Sigmoid colon (tissue), 7 donors: ENCODE data around the gene ELOVL1. TPM values are rescaled to one million over a fixed set of nuclear protein-coding genes. Genes with fewer than 3 reads are reported as not detected.

Experiments
- DNase-seq: peaks from one replicate; pipeline ENCODE4 v3.0.0-alpha.2; 2019
- H3K27ac ChIP-seq, 4 donors: fragments of 200-600 bp; sonication (generic); one replicate each; pipeline ENCODE4 v1.5.1; 2016 to 2019; ENCODE audit warnings: mild to moderate bottlenecking in 1 of 4
- H3K27me3 ChIP-seq, 3 donors: fragments of 200-600 bp; sonication (generic); one replicate each; pipeline ENCODE4 v1.5.1; 2019; ENCODE audit warnings: mild to moderate bottlenecking in 1 of 3
- H3K36me3 ChIP-seq, 4 donors: fragments of 200-600 bp; sonication (generic); one replicate each; pipeline ENCODE4 v1.5.1; 2016 to 2019
- H3K4me1 ChIP-seq, 4 donors: fragments of 200-600 bp; sonication (generic); one replicate each; pipeline ENCODE4 v1.5.1; 2017 to 2019
- H3K4me3 ChIP-seq, 4 donors: fragments of 200-600 bp; sonication (generic); one replicate each; pipeline ENCODE4 v1.5.1; 2017 to 2019; ENCODE audit warnings: mild to moderate bottlenecking in 2 of 4, moderate library complexity in 1 of 4
- H3K9me3 ChIP-seq, 4 donors: fragments of 200-600 bp in 3 of 4; sonication (generic) in 3 of 4; one replicate each; pipeline versions ENCODE4 v1.5.1 to v1.6.1; 2013 to 2019
- EP300 ChIP-seq, 4 donors: sonication (generic); formaldehyde crosslinking; IDR thresholded peaks; one replicate each; pipeline ENCODE4 v1.6.1; 2017; ENCODE audit warnings: antibody characterized with exemption in 4 of 4
- POLR2A ChIP-seq, 2 donors: fragments of 450-650 bp; IDR thresholded peaks; one replicate each; pipeline ENCODE4 v1.6.1; 2016; ENCODE audit warnings: antibody characterized with exemption in 2 of 2, mild to moderate bottlenecking in 2 of 2, moderate library complexity in 2 of 2
- POLR2AphosphoS5 ChIP-seq, 4 donors: sonication (generic); formaldehyde crosslinking; IDR thresholded peaks; one replicate each; pipeline ENCODE4 v1.6.1; 2017; ENCODE audit warnings: antibody characterized with exemption in 4 of 4
- WGBS, 2 donors: extraction: QIAGEN DNeasy Blood & Tissue Kit; methylation state at CpG; one replicate each; pipeline ENCODE4 v1.1.7; 2013; 5-methylcytosine and 5-hydroxymethylcytosine counted together
- intact Hi-C: fragments of 100-400 bp; cut with DNase I; formaldehyde crosslinking; loops from one replicate; pipeline ENCODE4 v1.15.1; 2023
- polyA plus RNA-seq, 3 donors: library from polyadenylated mRNA; stranded (reverse); fragments of 200-250 nt; gene quantifications; one replicate each; pipeline ENCODE4 v1.2.3, GENCODE V29; 2013
- total RNA-seq, 4 donors: library from RNA; depleted of rRNA; stranded (reverse); fragments of >200 nt; gene quantifications; one replicate each; pipeline ENCODE4 v1.1.0, GENCODE V29; 2016
- TF ChIP-seq, protein P1 (sequence below), 4 experiments: fragments of 450-650 bp in 3 of 4; fragments of 200-600 bp in 1 of 4; IDR thresholded peaks; one replicate each; pipeline ENCODE4 v1.5.1; 2016 to 2019; ENCODE audit warnings: antibody characterized with exemption in 4 of 4, mild to moderate bottlenecking in 3 of 4, moderate library complexity in 2 of 4
- donor health status: healthy with polysubstance abuse.
- donor health status: Bipolar disorder and iron deficiency.
- donor health status: healthy.

The ELOVL1 gene
- total and polyA plus RNA-seq, 7 donors, result 26.8 to 155 (median 39.6) TPM

DNA sequence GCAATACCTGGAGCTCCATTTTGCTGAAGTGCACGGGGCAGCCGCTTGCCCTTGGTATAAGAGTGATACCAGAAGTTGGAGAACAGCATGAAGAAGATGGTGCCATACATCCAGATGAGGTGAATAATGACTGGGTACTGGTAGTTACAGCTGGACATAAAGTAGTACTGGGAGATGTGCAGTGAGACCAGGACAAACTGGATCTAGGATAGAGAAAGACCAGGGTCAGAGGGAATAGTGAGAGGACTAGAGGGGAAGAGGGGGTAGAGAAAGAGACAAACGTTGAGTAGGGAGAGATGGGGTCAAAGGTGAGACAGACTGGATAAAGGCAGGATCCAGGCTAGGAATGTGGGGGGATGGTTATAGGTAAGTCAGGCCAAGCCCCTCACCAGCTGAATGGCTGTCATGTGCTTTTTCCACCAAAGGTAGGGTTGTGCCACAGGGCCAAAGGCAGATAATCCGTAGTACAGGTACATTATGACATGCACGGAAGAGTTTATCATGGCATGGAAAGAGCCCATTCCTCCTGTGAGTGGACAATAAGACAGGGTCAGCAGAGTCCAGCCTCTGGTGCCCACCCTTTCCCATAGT is 3.8 kb downstream of the ELOVL1 start:
- TF ChIP-seq POLR2A (IDR thresholded peaks at IDR 0.05) (no peak), POLR2AphosphoS5 (IDR thresholded peaks at IDR 0.05) (no peak), EP300 (IDR thresholded peaks at IDR 0.05) (no peak)
- TF ChIP-seq, protein P1, sequence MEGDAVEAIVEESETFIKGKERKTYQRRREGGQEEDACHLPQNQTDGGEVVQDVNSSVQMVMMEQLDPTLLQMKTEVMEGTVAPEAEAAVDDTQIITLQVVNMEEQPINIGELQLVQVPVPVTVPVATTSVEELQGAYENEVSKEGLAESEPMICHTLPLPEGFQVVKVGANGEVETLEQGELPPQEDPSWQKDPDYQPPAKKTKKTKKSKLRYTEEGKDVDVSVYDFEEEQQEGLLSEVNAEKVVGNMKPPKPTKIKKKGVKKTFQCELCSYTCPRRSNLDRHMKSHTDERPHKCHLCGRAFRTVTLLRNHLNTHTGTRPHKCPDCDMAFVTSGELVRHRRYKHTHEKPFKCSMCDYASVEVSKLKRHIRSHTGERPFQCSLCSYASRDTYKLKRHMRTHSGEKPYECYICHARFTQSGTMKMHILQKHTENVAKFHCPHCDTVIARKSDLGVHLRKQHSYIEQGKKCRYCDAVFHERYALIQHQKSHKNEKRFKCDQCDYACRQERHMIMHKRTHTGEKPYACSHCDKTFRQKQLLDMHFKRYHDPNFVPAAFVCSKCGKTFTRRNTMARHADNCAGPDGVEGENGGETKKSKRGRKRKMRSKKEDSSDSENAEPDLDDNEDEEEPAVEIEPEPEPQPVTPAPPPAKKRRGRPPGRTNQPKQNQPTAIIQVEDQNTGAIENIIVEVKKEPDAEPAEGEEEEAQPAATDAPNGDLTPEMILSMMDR (IDR thresholded peaks at IDR 0.05), result no peak
- Histone ChIP-seq H3K9me3 (no peaks in the 10 kb centered on the region), H3K4me3 (no peak overlapping the region), H3K36me3 (peaks cover 12 to 52% (median 27%) of the 10 kb centered on the region in 4 donors), H3K4me1 (peaks cover 0 to 32% (median 25%) of the 10 kb centered on the region in 4 donors), H3K27ac (no peak overlapping the region), H3K27me3 (no peaks in the 10 kb centered on the region)
- intact Hi-C loops, result no loop called here
- no peak for DNase-seq
- WGBS, 2 donors, result 80 to 83% methylated on average over 5 of the region's 5 CpGs

DNA sequence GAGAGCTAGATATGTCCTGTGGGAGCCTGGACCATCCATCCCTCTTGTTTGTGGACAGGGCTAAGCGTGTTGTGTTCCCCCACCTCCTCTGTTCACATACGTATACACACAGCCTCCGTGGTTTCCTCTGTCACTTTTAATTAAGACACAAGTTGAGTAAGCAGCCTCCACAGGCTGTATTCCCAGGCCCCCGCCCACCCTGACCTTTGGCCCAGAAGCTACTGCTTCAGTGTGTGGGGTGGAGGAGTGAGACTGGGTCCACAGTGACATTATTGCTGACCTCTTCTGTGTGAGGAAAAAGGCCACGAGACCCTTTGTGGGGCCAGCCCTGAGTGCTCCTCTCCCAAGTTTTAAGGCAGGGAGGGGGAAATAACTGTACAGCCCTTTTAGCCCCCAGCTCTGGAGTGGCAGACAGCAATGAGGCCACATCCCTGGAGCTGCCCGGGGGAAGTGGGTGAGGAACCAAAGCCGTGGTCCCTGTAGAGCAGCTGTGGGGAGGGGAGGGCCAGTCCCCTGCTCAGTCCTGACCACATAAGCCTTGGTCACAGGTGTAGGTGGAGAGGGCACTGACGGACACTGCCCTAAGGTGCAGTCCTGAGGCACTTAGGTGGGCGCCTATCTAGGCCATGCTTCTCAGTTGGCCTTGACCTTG is 4.4 kb downstream of the ELOVL1 start:
- intact Hi-C loops, result no loop called here
- TF ChIP-seq, protein P1 (IDR thresholded peaks at IDR 0.05), result no peak
- TF ChIP-seq POLR2AphosphoS5 (IDR thresholded peaks at IDR 0.05) (no peak), EP300 (IDR thresholded peaks at IDR 0.05) (no peak), POLR2A (IDR thresholded peaks at IDR 0.05) (no peak)

DNA sequence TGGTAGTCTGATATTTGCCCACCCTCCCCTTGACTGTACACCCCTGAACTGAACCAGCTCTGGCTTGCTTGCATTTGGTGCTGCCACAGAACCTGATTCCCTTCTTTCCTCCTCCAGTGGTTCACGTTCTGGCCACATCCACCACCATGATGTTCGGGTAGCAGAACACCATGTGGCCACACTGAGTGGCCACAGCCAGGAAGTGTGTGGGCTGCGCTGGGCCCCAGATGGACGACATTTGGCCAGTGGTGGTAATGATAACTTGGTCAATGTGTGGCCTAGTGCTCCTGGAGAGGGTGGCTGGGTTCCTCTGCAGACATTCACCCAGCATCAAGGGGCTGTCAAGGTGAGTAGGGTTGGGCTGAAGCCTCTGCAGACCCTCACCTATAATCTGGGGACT is 7.2 kb downstream of the ELOVL1 start:
- 81 to 83% methylated on average over 4 of the region's 4 CpGs for WGBS, 2 donors
- intact Hi-C loops, result no loop called here
- H3K9me3 ChIP-seq, result no peaks in the 10 kb centered on the region
- DNase-seq, result no peak
- no peak overlapping the region for H3K27ac ChIP-seq
- peaks cover 12 to 50% (median 26%) of the 10 kb centered on the region in 4 donors for H3K36me3 ChIP-seq
- no peak overlapping the region for H3K4me3 ChIP-seq
- peaks cover 0 to 19% (median 13%) of the 10 kb centered on the region in 4 donors for H3K4me1 ChIP-seq
- no peak for TF ChIP-seq POLR2AphosphoS5 (IDR thresholded peaks at IDR 0.05)
- no peak for TF ChIP-seq EP300 (IDR thresholded peaks at IDR 0.05)
- no peak for TF ChIP-seq POLR2A (IDR thresholded peaks at IDR 0.05)
- TF ChIP-seq, protein P1 (IDR thresholded peaks at IDR 0.05), result no peak
- no peaks in the 10 kb centered on the region for H3K27me3 ChIP-seq

More for the DNA sequence above, 4.4 kb downstream of the ELOVL1 start:
- Histone ChIP-seq H3K27me3 (no peaks in the 10 kb centered on the region), H3K36me3 (peaks cover 12 to 52% (median 27%) of the 10 kb centered on the region in 4 donors), H3K4me3 (no peak overlapping the region), H3K4me1 (peaks cover 0 to 29% (median 21%) of the 10 kb centered on the region in 4 donors), H3K9me3 (no peaks in the 10 kb centered on the region), H3K27ac (no peak overlapping the region)
- no peak for DNase-seq
- 56 to 74% methylated on average over 9 of the region's 9 CpGs for WGBS, 2 donors

DNA sequence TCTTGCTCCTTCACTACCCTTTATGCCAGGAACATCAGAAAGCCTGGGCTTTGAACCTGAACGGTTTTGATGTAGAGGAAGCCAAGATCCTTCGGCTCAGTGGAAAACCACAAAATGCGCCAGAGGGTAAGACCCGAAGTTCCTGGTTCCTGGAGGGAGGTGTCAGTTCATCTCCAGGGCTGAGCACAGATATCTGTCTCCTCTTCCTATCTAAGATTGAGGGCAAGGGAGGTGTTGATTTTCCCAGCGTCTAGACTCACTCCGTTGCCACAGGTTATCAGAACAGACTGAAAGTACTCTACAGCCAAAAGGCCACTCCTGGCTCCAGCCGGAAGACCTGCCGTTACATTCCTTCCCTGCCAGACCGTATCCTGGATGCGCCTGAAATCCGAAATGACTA is 8.1 kb downstream of the ELOVL1 start:
- H3K4me1 ChIP-seq, result peaks cover 0 to 18% (median 13%) of the 10 kb centered on the region in 4 donors
- no peak overlapping the region for H3K27ac ChIP-seq
- no peak overlapping the region for H3K4me3 ChIP-seq
- no peaks in the 10 kb centered on the region for H3K9me3 ChIP-seq
- intact Hi-C loops, result loop anchor here (5.0 kb wide), 1 partner anchor 93 kb away; the partner anchor contains the start of gene HYI
- no peak for TF ChIP-seq EP300 (IDR thresholded peaks at IDR 0.05)
- no peak for DNase-seq
- no peaks in the 10 kb centered on the region for H3K27me3 ChIP-seq
- H3K36me3 ChIP-seq, result peaks cover 12 to 41% (median 18%) of the 10 kb centered on the region in 4 donors
- 37 to 54% methylated on average over 11 of the region's 11 CpGs for WGBS, 2 donors
